GM23338 (cell line): ENCODE measurements around the gene THAP8. TPM values are rescaled to one million over a fixed set of nuclear protein-coding genes. Genes with fewer than 3 reads are reported as not detected.

ENCODE experiments used
- ATAC-seq: fragments of 200-7000 bp; cut with Tn5 transposase; 3 replicates; pipeline ENCODE4 v1.9.1; 2020
- DNase-seq: peaks from one replicate; pipeline ENCODE4 v3.0.0-alpha.2; 2015; ENCODE audit warnings: low spot score
- H2AFZ ChIP-seq: fragments of 200-600 bp; sonication (generic); 2 replicates; pipeline ENCODE4 v1.8.0; 2016; ENCODE audit warnings: antibody characterized with exemption, mild to moderate bottlenecking, moderate library complexity
- H3F3A ChIP-seq: fragments of 200-600 bp; sonication (generic); replicated peaks from 2 replicates; pipeline ENCODE4 v1.8.0; 2017; ENCODE audit warnings: antibody characterized with exemption, mixed run types, low read depth
- H3K27ac ChIP-seq: fragments of 200-600 bp; sonication (generic); 2 replicates; pipeline ENCODE4 v1.6.1; 2016; ENCODE audit warnings: low read depth
- H3K27me3 ChIP-seq: fragments of 200-600 bp; sonication (generic); 2 replicates; pipeline ENCODE4 v1.8.0; 2016; ENCODE audit warnings: mild to moderate bottlenecking, mixed run types, moderate library complexity; ENCODE audit not compliant: insufficient read depth
- H3K36me3 ChIP-seq: fragments of 200-600 bp; sonication (generic); 2 replicates; pipeline ENCODE4 v1.8.0; 2016; ENCODE audit warnings: mild to moderate bottlenecking; ENCODE audit not compliant: insufficient read depth
- H3K4me1 ChIP-seq: fragments of 200-600 bp; sonication (generic); 2 replicates; pipeline ENCODE4 v1.8.0; 2016; ENCODE audit warnings: mild to moderate bottlenecking, moderate library complexity; ENCODE audit not compliant: insufficient read depth
- H3K4me2 ChIP-seq: fragments of 200-600 bp; sonication (generic); 2 replicates; pipeline ENCODE4 v1.7.1; 2017; ENCODE audit warnings: mixed run types
- H3K4me3 ChIP-seq: fragments of 200-600 bp; sonication (generic); 2 replicates; pipeline ENCODE4 v1.6.1; 2016; ENCODE audit warnings: mixed run types
- H3K79me2 ChIP-seq: fragments of 200-600 bp; sonication (generic); replicated peaks from 2 replicates; pipeline ENCODE4 v1.8.0; 2017; ENCODE audit warnings: mild to moderate bottlenecking; ENCODE audit not compliant: insufficient read depth
- H3K9me2 ChIP-seq: fragments of 200-600 bp; sonication (generic); 2 replicates; pipeline ENCODE4 v1.8.0; 2017; ENCODE audit not compliant: insufficient read depth
- H4K20me1 ChIP-seq: fragments of 200-600 bp; sonication (generic); replicated peaks from 2 replicates; pipeline ENCODE4 v1.8.0; 2017; ENCODE audit warnings: mild to moderate bottlenecking; ENCODE audit not compliant: insufficient read depth
- H3K27ac Mint-ChIP-seq: 2 replicates; pipeline ENCODE4 v1.8.0; 2020; ENCODE audit warnings: inconsistent platforms, mild to moderate bottlenecking, moderate library complexity, mixed read lengths
- H3K27me3 Mint-ChIP-seq: 3 replicates; pipeline ENCODE4 v1.8.0; 2022; ENCODE audit warnings: low read depth, mild to moderate bottlenecking, moderate library complexity, mixed read lengths, inconsistent platforms; ENCODE audit not compliant: insufficient read depth, poor library complexity
- H3K36me3 Mint-ChIP-seq: 3 replicates; pipeline ENCODE4 v1.8.0; 2021; ENCODE audit warnings: low read depth, mild to moderate bottlenecking, inconsistent platforms, moderate library complexity, mixed read lengths
- H3K4me1 Mint-ChIP-seq: 3 replicates; pipeline ENCODE4 v1.8.0; 2020; ENCODE audit warnings: mild to moderate bottlenecking, inconsistent platforms, mixed read lengths
- H3K4me3 Mint-ChIP-seq: 3 replicates; pipeline ENCODE4 v1.8.0; 2021; ENCODE audit warnings: moderate library complexity, mild to moderate bottlenecking, inconsistent platforms, mixed read lengths
- H3K9me3 Mint-ChIP-seq: 3 replicates; pipeline ENCODE4 v1.8.0; 2020; ENCODE audit warnings: moderate library complexity, mild to moderate bottlenecking, inconsistent platforms, mixed read lengths
- CREB1 ChIP-seq: fragments of 250-450 bp; sonication (Bioruptor Pico); IDR thresholded peaks from 2 replicates; pipeline ENCODE4 v1.5.0; 2020; ENCODE audit warnings: low read depth, mild to moderate bottlenecking, moderate library complexity
- EZH2 ChIP-seq: fragments of 200-600 bp; sonication (generic); IDR thresholded peaks from one replicate; pipeline ENCODE4 v1.8.0; 2017; ENCODE audit warnings: antibody characterized with exemption, mild to moderate bottlenecking, low read depth; ENCODE audit not compliant: unreplicated experiment
- JUNB ChIP-seq: IDR thresholded peaks from one replicate; pipeline ENCODE4 v1.6.1; 2016; ENCODE audit warnings: antibody characterized with exemption; ENCODE audit not compliant: unreplicated experiment
- STAT1 ChIP-seq: IDR thresholded peaks from one replicate; pipeline ENCODE4 v1.6.1; 2016; ENCODE audit warnings: antibody characterized with exemption; ENCODE audit not compliant: unreplicated experiment
- ZNF331 ChIP-seq: fragments of 250-450 bp; sonication (Bioruptor Pico); IDR thresholded peaks from 2 replicates; pipeline ENCODE4 v1.5.0; 2020; ENCODE audit warnings: low read depth, mild to moderate bottlenecking, moderate library complexity
- polyA plus RNA-seq: library from polyadenylated mRNA; unstranded; fragments of >200 nt; fragmentation: Nextera tagmentation; extraction: Ambion mirVana; gene quantifications from 2 replicates; pipeline ENCODE4 v1.2.1, GENCODE V29; 2016
- total RNA-seq: library from RNA; depleted of rRNA; stranded (reverse); fragments of >200 nt; shearing (Covaris generic); gene quantifications from 2 replicates; pipeline ENCODE4 v1.2.3, GENCODE V29; 2014
- TF ChIP-seq, protein P1 (sequence below), 2 experiments: fragments of 200-600 bp in 1 of 2; sonication (generic) in 1 of 2; conservative IDR thresholded peaks; 2 replicates each; pipeline versions ENCODE4 v1.5.1 to v1.6.1; 2016 to 2017; ENCODE audit warnings: antibody characterized with exemption in 2 of 2, low read depth in 2 of 2, mild to moderate bottlenecking in 2 of 2, moderate library complexity in 1 of 2
- TF ChIP-seq, protein P2 (sequence below): IDR thresholded peaks from 2 replicates; pipeline ENCODE4 v1.6.1; 2016; ENCODE audit warnings: antibody characterized with exemption

Gene THAP8
- total and polyA plus RNA-seq, 2 experiments from 2014 or later: 12.7 to 13.7 TPM

GRCh38 chr19:36093687-36094086 lies 39.6 kb upstream of the THAP8 start:
- H4K20me1 ChIP-seq: no peaks in the 10 kb centered on the region; the same call in 1 of the 2 replicates
- H3K27me3 Mint-ChIP-seq: peaks cover 2% of the 10 kb centered on the region
- no peak overlapping the region for H2AFZ ChIP-seq
- DNase-seq (no peak), ATAC-seq (no peak)
- no peaks in the 10 kb centered on the region for H3K9me2 ChIP-seq
- no peaks in the 10 kb centered on the region for H3K4me1 ChIP-seq
- no peaks in the 10 kb centered on the region for H3K79me2 ChIP-seq
- TF ChIP-seq EZH2: no peak
- TF ChIP-seq STAT1: no peak
- no peak for TF ChIP-seq JUNB
- H3K4me2 ChIP-seq: no peak overlapping the region
- H3K27ac ChIP-seq: no peak overlapping the region
- H3K9me3 Mint-ChIP-seq: no peaks in the 10 kb centered on the region
- H3K27ac Mint-ChIP-seq: no peak overlapping the region
- H3K36me3 ChIP-seq: peaks cover 13% of the 10 kb centered on the region
- H3K36me3 Mint-ChIP-seq: peaks cover 75% of the 10 kb centered on the region
- H3K4me3 ChIP-seq: no peak overlapping the region
- H3K4me3 Mint-ChIP-seq: no peak overlapping the region
- H3K27me3 ChIP-seq: no peaks in the 10 kb centered on the region
- H3F3A ChIP-seq: 0 out of 2 replicates have a peak, but pooled peaks cover 2% of the 10 kb centered on the region
- no peaks in the 10 kb centered on the region for H3K4me1 Mint-ChIP-seq

GRCh38 chr19:36093146-36093662 lies 39.1 kb upstream of the THAP8 start:
- Histone ChIP-seq H3K4me3 (no peak overlapping the region), H3K27me3 (no peaks in the 10 kb centered on the region), H3K79me2 (no peaks in the 10 kb centered on the region), H3F3A (0 out of 2 replicates have a peak, but pooled peaks cover 2% of the 10 kb centered on the region), H3K9me2 (no peaks in the 10 kb centered on the region), H3K4me1 (no peaks in the 10 kb centered on the region), H3K27ac (no peak overlapping the region), H4K20me1 (no peaks in the 10 kb centered on the region; the same call in 1 of the 2 replicates), H3K4me2 (no peak overlapping the region), H3K36me3 (peaks cover 16% of the 10 kb centered on the region), H2AFZ (no peak overlapping the region)
- Mint-ChIP-seq H3K9me3 (no peaks in the 10 kb centered on the region), H3K27ac (no peak overlapping the region), H3K27me3 (peaks cover 2% of the 10 kb centered on the region), H3K4me1 (no peaks in the 10 kb centered on the region), H3K4me3 (no peak overlapping the region), H3K36me3 (peaks cover 74% of the 10 kb centered on the region)
- TF ChIP-seq CREB1 (CRISPR knock-in tag): no peak
- no peak for TF ChIP-seq JUNB
- no peak for TF ChIP-seq EZH2
- ATAC-seq: no peak
- no peak for DNase-seq

- Mint-ChIP-seq H3K9me3 (no peaks in the 10 kb centered on the region), H3K4me3 (no peak overlapping the region), H3K4me1 (no peaks in the 10 kb centered on the region), H3K27ac (no peak overlapping the region), H3K36me3 (peaks cover 75% of the 10 kb centered on the region), H3K27me3 (peaks cover 5% of the 10 kb centered on the region)
- DNase-seq (no peak), ATAC-seq (no peak)
- Histone ChIP-seq H3F3A (0 out of 2 replicates have a peak, but pooled peaks cover 2% of the 10 kb centered on the region), H3K4me2 (no peak overlapping the region), H3K4me3 (no peak overlapping the region), H3K27ac (no peak overlapping the region), H3K36me3 (peaks cover 22% of the 10 kb centered on the region), H3K9me2 (no peaks in the 10 kb centered on the region), H2AFZ (no peak overlapping the region), H3K27me3 (no peaks in the 10 kb centered on the region), H3K79me2 (no peaks in the 10 kb centered on the region), H4K20me1 (no peaks in the 10 kb centered on the region; the same call in 1 of the 2 replicates), H3K4me1 (no peaks in the 10 kb centered on the region)
- TF ChIP-seq JUNB (no peak), ZNF331 (no peak), EZH2 (no peak)
- TF ChIP-seq, protein P1, sequence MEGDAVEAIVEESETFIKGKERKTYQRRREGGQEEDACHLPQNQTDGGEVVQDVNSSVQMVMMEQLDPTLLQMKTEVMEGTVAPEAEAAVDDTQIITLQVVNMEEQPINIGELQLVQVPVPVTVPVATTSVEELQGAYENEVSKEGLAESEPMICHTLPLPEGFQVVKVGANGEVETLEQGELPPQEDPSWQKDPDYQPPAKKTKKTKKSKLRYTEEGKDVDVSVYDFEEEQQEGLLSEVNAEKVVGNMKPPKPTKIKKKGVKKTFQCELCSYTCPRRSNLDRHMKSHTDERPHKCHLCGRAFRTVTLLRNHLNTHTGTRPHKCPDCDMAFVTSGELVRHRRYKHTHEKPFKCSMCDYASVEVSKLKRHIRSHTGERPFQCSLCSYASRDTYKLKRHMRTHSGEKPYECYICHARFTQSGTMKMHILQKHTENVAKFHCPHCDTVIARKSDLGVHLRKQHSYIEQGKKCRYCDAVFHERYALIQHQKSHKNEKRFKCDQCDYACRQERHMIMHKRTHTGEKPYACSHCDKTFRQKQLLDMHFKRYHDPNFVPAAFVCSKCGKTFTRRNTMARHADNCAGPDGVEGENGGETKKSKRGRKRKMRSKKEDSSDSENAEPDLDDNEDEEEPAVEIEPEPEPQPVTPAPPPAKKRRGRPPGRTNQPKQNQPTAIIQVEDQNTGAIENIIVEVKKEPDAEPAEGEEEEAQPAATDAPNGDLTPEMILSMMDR (conservative IDR thresholded peaks at IDR 0.05; ENCODE audit: low read depth in 2 of 2): no peak
- TF ChIP-seq, protein P2, sequence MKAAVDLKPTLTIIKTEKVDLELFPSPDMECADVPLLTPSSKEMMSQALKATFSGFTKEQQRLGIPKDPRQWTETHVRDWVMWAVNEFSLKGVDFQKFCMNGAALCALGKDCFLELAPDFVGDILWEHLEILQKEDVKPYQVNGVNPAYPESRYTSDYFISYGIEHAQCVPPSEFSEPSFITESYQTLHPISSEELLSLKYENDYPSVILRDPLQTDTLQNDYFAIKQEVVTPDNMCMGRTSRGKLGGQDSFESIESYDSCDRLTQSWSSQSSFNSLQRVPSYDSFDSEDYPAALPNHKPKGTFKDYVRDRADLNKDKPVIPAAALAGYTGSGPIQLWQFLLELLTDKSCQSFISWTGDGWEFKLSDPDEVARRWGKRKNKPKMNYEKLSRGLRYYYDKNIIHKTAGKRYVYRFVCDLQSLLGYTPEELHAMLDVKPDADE: no peak
Measured at GRCh38 chr19:36092566-36092965, 38.5 kb upstream of the THAP8 start.
